SJCRH30 (cell line): ENCODE data around the gene EIF5B. TPM values are rescaled to one million over a fixed set of nuclear protein-coding genes. Genes with fewer than 3 reads are reported as not detected.
A peak's percentile ranks its signal among the peaks of the same experiment; 100 is the strongest.

Experiments used
- DNase-seq, 2 experiments: peaks; one replicate each; pipeline ENCODE4 v3.0.0-alpha.2; 2015 to 2020
- H3K27ac ChIP-seq: fragments of 250-450 bp; sonication (Bioruptor Pico); 2 replicates; pipeline ENCODE4 v1.5.1; 2020; ENCODE audit warnings: mild to moderate bottlenecking, moderate library complexity
- H3K27me3 ChIP-seq: fragments of 250-450 bp; sonication (Bioruptor Pico); 2 replicates; pipeline ENCODE4 v1.5.1; 2020; ENCODE audit warnings: mild to moderate bottlenecking, moderate library complexity
- H3K36me3 ChIP-seq: fragments of 250-450 bp; sonication (Bioruptor Pico); 2 replicates; pipeline ENCODE4 v1.5.1; 2020; ENCODE audit warnings: mild to moderate bottlenecking, moderate library complexity
- H3K4me1 ChIP-seq: fragments of 250-450 bp; sonication (Bioruptor Pico); 2 replicates; pipeline ENCODE4 v1.5.1; 2020; ENCODE audit warnings: mild to moderate bottlenecking, moderate library complexity
- H3K4me3 ChIP-seq: fragments of 250-450 bp; sonication (Bioruptor Pico); 2 replicates; pipeline ENCODE4 v1.5.1; 2020; ENCODE audit warnings: mild to moderate bottlenecking, moderate library complexity
- H3K9me3 ChIP-seq: fragments of 250-450 bp; sonication (Bioruptor Pico); replicated peaks from 2 replicates; pipeline ENCODE4 v1.5.1; 2020; ENCODE audit warnings: mild to moderate bottlenecking, moderate library complexity
- total RNA-seq: library from RNA; depleted of rRNA; stranded (reverse); fragments of >200 nt; shearing (Covaris generic); gene quantifications from 2 replicates; pipeline ENCODE4 v1.2.3, GENCODE V29; 2014

Gene EIF5B
- total RNA-seq, 1 experiment from 2014 or later, result 46.6 TPM

GRCh38 chr2:99410276-99410675 lies 73.1 kb downstream of the EIF5B start:
- Histone ChIP-seq H3K9me3 (no peaks in the 10 kb centered on the region), H3K4me3 (no peak overlapping the region), H3K27me3 (no peaks in the 10 kb centered on the region), H3K4me1 (no peaks in the 10 kb centered on the region), H3K36me3 (peaks cover 67% of the 10 kb centered on the region), H3K27ac (no peak overlapping the region)
- no peak for DNase-seq

- Histone ChIP-seq H3K4me3 (no peak overlapping the region), H3K27me3 (no peaks in the 10 kb centered on the region), H3K4me1 (no peaks in the 10 kb centered on the region), H3K9me3 (no peaks in the 10 kb centered on the region), H3K27ac (no peak overlapping the region), H3K36me3 (peaks cover 67% of the 10 kb centered on the region)
- no peak for DNase-seq
Measured at GRCh38 chr2:99414566-99414965, 77.4 kb downstream of the EIF5B start.

GRCh38 chr2:99417396-99417795 lies 80.2 kb downstream of the EIF5B start:
- Histone ChIP-seq H3K27me3 (no peaks in the 10 kb centered on the region), H3K4me1 (0 out of 2 replicates have a peak, but pooled peaks cover 3% of the 10 kb centered on the region), H3K27ac (no peak overlapping the region), H3K36me3 (peaks cover 74% of the 10 kb centered on the region), H3K4me3 (no peak overlapping the region), H3K9me3 (no peaks in the 10 kb centered on the region)
- DNase-seq, result no peak

GRCh38 chr2:99420031-99420430 lies 82.8 kb downstream of the EIF5B start:
- H3K27ac ChIP-seq, result no peak overlapping the region

GRCh38 chr2:99420751-99421299 lies 83.6 kb downstream of the EIF5B start:
- Histone ChIP-seq H3K4me3 (no peak overlapping the region), H3K36me3 (peaks cover 77% of the 10 kb centered on the region), H3K4me1 (0 out of 2 replicates have a peak, but pooled peaks cover 3% of the 10 kb centered on the region), H3K9me3 (no peaks in the 10 kb centered on the region), H3K27me3 (no peaks in the 10 kb centered on the region), H3K27ac (no peak overlapping the region)
- DNase-seq, result no peak

More at GRCh38 chr2:99420031-99420430, 82.8 kb downstream of the EIF5B start:
- no peak for DNase-seq
- Histone ChIP-seq H3K4me1 (0 out of 2 replicates have a peak, but pooled peaks cover 3% of the 10 kb centered on the region), H3K4me3 (no peak overlapping the region), H3K36me3 (peaks cover 78% of the 10 kb centered on the region), H3K27me3 (no peaks in the 10 kb centered on the region), H3K9me3 (no peaks in the 10 kb centered on the region)

GRCh38 chr2:99421469-99421868 lies 84.3 kb downstream of the EIF5B start:
- Histone ChIP-seq H3K4me3 (no peak overlapping the region), H3K9me3 (no peaks in the 10 kb centered on the region), H3K4me1 (0 out of 2 replicates have a peak, but pooled peaks cover 3% of the 10 kb centered on the region), H3K36me3 (peaks cover 71% of the 10 kb centered on the region), H3K27me3 (no peaks in the 10 kb centered on the region), H3K27ac (no peak overlapping the region)
- DNase-seq, result no peak

GRCh38 chr2:99422599-99422998 lies 85.4 kb downstream of the EIF5B start:
- Histone ChIP-seq H3K27ac (no peak overlapping the region), H3K27me3 (no peaks in the 10 kb centered on the region), H3K4me1 (0 out of 2 replicates have a peak, but pooled peaks cover 3% of the 10 kb centered on the region), H3K36me3 (peaks cover 71% of the 10 kb centered on the region), H3K9me3 (no peaks in the 10 kb centered on the region), H3K4me3 (no peak overlapping the region)
- no peak for DNase-seq

- Histone ChIP-seq H3K4me1 (0 out of 2 replicates have a peak, but pooled peaks cover 3% of the 10 kb centered on the region), H3K4me3 (no peak overlapping the region), H3K9me3 (no peaks in the 10 kb centered on the region), H3K27me3 (no peaks in the 10 kb centered on the region), H3K27ac (no peak overlapping the region), H3K36me3 (peaks cover 73% of the 10 kb centered on the region)
- no peak for DNase-seq
Measured at GRCh38 chr2:99424371-99424770, 87.2 kb downstream of the EIF5B start.

- Histone ChIP-seq H3K27ac (no peak overlapping the region), H3K27me3 (no peaks in the 10 kb centered on the region), H3K36me3 (peaks cover 78% of the 10 kb centered on the region), H3K4me1 (0 out of 2 replicates have a peak, but pooled peaks cover 3% of the 10 kb centered on the region), H3K4me3 (no peak overlapping the region), H3K9me3 (no peaks in the 10 kb centered on the region)
- DNase-seq, result no peak
Measured at GRCh38 chr2:99425022-99425421, 87.8 kb downstream of the EIF5B start.

GRCh38 chr2:99430614-99431291 lies 93.6 kb downstream of the EIF5B start:
- no peaks in the 10 kb centered on the region for H3K27me3 ChIP-seq
- H3K4me3 ChIP-seq, result no peak overlapping the region
- H3K27ac ChIP-seq, result peak overlapping the region; percentile 87
- peaks cover 26% of the 10 kb centered on the region for H3K4me1 ChIP-seq
- H3K36me3 ChIP-seq, result peaks cover 44% of the 10 kb centered on the region
- peak in 1 of 2 experiments; percentile 13 for DNase-seq
- no peaks in the 10 kb centered on the region for H3K9me3 ChIP-seq

- Histone ChIP-seq H3K9me3 (no peaks in the 10 kb centered on the region), H3K4me3 (no peak overlapping the region), H3K27ac (peak overlapping the region; percentile 87), H3K36me3 (peaks cover 41% of the 10 kb centered on the region), H3K27me3 (no peaks in the 10 kb centered on the region), H3K4me1 (peaks cover 26% of the 10 kb centered on the region)
- peak; percentile 9 to 64 for DNase-seq
Measured at GRCh38 chr2:99431587-99432275, 94.5 kb downstream of the EIF5B start.

- peaks cover 26% of the 10 kb centered on the region for H3K4me1 ChIP-seq
- peaks cover 41% of the 10 kb centered on the region for H3K36me3 ChIP-seq
Measured at GRCh38 chr2:99433340-99433739, 96.2 kb downstream of the EIF5B start.

GRCh38 chr2:99436874-99437273 lies 99.7 kb downstream of the EIF5B start:
- peaks cover 41% of the 10 kb centered on the region for H3K36me3 ChIP-seq

More at GRCh38 chr2:99433340-99433739, 96.2 kb downstream of the EIF5B start:
- DNase-seq, result no peak
- H3K27ac ChIP-seq, result peak overlapping the region; percentile 87; the same call in 1 of the 2 replicates
- no peak overlapping the region for H3K4me3 ChIP-seq
- H3K9me3 ChIP-seq, result no peaks in the 10 kb centered on the region
- H3K27me3 ChIP-seq, result no peaks in the 10 kb centered on the region

GRCh38 chr2:99439971-99440505 lies 102.8 kb downstream of the EIF5B start:
- H3K4me3 ChIP-seq, result no peak overlapping the region
- no peaks in the 10 kb centered on the region for H3K9me3 ChIP-seq
- H3K4me1 ChIP-seq, result no peaks in the 10 kb centered on the region
- DNase-seq, result no peak
- no peaks in the 10 kb centered on the region for H3K27me3 ChIP-seq
- H3K27ac ChIP-seq, result no peak overlapping the region
- peaks cover 41% of the 10 kb centered on the region for H3K36me3 ChIP-seq

More at GRCh38 chr2:99436874-99437273, 99.7 kb downstream of the EIF5B start:
- no peak overlapping the region for H3K27ac ChIP-seq
- H3K27me3 ChIP-seq, result no peaks in the 10 kb centered on the region
- no peak overlapping the region for H3K4me3 ChIP-seq
- H3K4me1 ChIP-seq, result peaks cover 10% of the 10 kb centered on the region
- DNase-seq, result no peak
- H3K9me3 ChIP-seq, result no peaks in the 10 kb centered on the region

- H3K9me3 ChIP-seq, result no peaks in the 10 kb centered on the region
- no peaks in the 10 kb centered on the region for H3K27me3 ChIP-seq
- peaks cover 44% of the 10 kb centered on the region for H3K36me3 ChIP-seq
- no peak overlapping the region for H3K4me3 ChIP-seq
- no peak for DNase-seq
- no peaks in the 10 kb centered on the region for H3K4me1 ChIP-seq
- H3K27ac ChIP-seq, result no peak overlapping the region
Measured at GRCh38 chr2:99442837-99443236, 105.6 kb downstream of the EIF5B start.
